H1 (cell line): Measurements from ENCODE around the gene MEGF9. TPM values are rescaled to one million over a fixed set of nuclear protein-coding genes. Genes with fewer than 3 reads are reported as not detected.

Experiments
- CTCF ChIA-PET: fragments of 300-600 bp; sonication (Branson Sonifier 250); formaldehyde crosslinking; loops from one replicate; lab custom pipeline; 2021; ENCODE audit not compliant: partially characterized antibody; lab: Charles Lee
- POLR2A ChIA-PET: fragments of 300-600 bp; sonication (Branson Sonifier 250); formaldehyde crosslinking; loops from one replicate; lab custom pipeline; 2021; ENCODE audit warnings: inconsistent platforms; ENCODE audit not compliant: partially characterized antibody; lab: Charles Lee
- DNase-seq, 2 experiments: peaks; one replicate each; pipeline versions ENCODE4 v3.0.0 to v3.0.0-alpha.2; 2010 to 2022; ENCODE audit warnings: low spot score in 2 of 2, low read depth in 1 of 2, mixed read lengths in 1 of 2
- FAIRE-seq: peaks from 2 replicates; lab custom pipeline; 2011; peaks lifted over from hg19 to GRCh38; lab: Jason Lieb, UNC
- H2AFZ ChIP-seq: 2 replicates; pipeline ENCODE4 v1.8.1; 2012; ENCODE audit warnings: low read length, inconsistent platforms
- H2AK5ac ChIP-seq: 2 replicates; pipeline ENCODE4 v1.6.1; 2013; ENCODE audit warnings: low read depth, low read length
- H2BK120ac ChIP-seq: replicated peaks from 2 replicates; pipeline ENCODE3; 2013; ENCODE audit warnings: low read depth, low read length, inconsistent platforms
- H2BK12ac ChIP-seq: 2 replicates; pipeline ENCODE4 v1.6.1; 2013; ENCODE audit warnings: low read depth, low read length
- H2BK15ac ChIP-seq: 2 replicates; pipeline ENCODE4 v1.6.1; 2013; ENCODE audit warnings: low read length
- H2BK20ac ChIP-seq: 2 replicates; pipeline ENCODE4 v1.6.1; 2013; ENCODE audit warnings: low read length
- H2BK5ac ChIP-seq: 2 replicates; pipeline ENCODE4 v1.6.1; 2013; ENCODE audit warnings: low read depth, low read length
- H3K14ac ChIP-seq: 2 replicates; pipeline ENCODE4 v1.6.1; 2013; ENCODE audit warnings: inconsistent platforms; ENCODE audit not compliant: insufficient read length
- H3K18ac ChIP-seq: 2 replicates; pipeline ENCODE4 v1.6.1; 2013; ENCODE audit warnings: low read length; ENCODE audit errors: extremely low read depth
- H3K23ac ChIP-seq: 2 replicates; pipeline ENCODE4 v1.6.1; 2013; ENCODE audit warnings: inconsistent platforms; ENCODE audit not compliant: insufficient read length
- H3K23me2 ChIP-seq: 2 replicates; pipeline ENCODE4 v1.6.1; 2013; ENCODE audit warnings: low read depth, low read length
- H3K27ac ChIP-seq: 2 replicates; pipeline ENCODE4 v1.6.1; 2011; ENCODE audit warnings: low read depth, low read length, inconsistent platforms
- H3K27me3 ChIP-seq, 4 experiments: replicated peaks in 1 of 4; 1 replicate in 1 of 4; 2 replicates in 3 of 4; pipeline versions ENCODE4 v1.6.1 to v1.8.1; 2011 to 2013; ENCODE audit warnings: low read length in 3 of 4, mild to moderate bottlenecking in 3 of 4, inconsistent platforms in 2 of 4, mixed read lengths in 2 of 4, moderate library complexity in 1 of 4; ENCODE audit not compliant: control insufficient read depth in 3 of 4, insufficient read depth in 3 of 4; ENCODE audit errors: extremely low read depth in 1 of 4
- H3K36me3 ChIP-seq, 4 experiments: 2 replicates each; pipeline versions ENCODE4 v1.6.1 to v1.8.1; 2011 to 2013; ENCODE audit warnings: mild to moderate bottlenecking in 4 of 4, low read length in 3 of 4, moderate library complexity in 2 of 4, control low read depth in 1 of 4, inconsistent platforms in 1 of 4; ENCODE audit not compliant: insufficient read depth in 4 of 4, control insufficient read depth in 2 of 4
- H3K4ac ChIP-seq: replicated peaks from 2 replicates; pipeline ENCODE3; 2013; ENCODE audit warnings: low read length, low read depth, mixed read lengths, inconsistent platforms; ENCODE audit not compliant: insufficient read length
- H3K4me1 ChIP-seq, 4 experiments: replicated peaks in 1 of 4; 1 replicate in 1 of 4; 2 replicates in 3 of 4; pipeline versions ENCODE4 v1.6.1 to v1.8.1; 2011 to 2013; ENCODE audit warnings: low read length in 3 of 4, inconsistent platforms in 2 of 4, mixed read lengths in 1 of 4; ENCODE audit not compliant: insufficient read depth in 4 of 4, control insufficient read depth in 3 of 4
- H3K4me2 ChIP-seq, 2 experiments: 2 replicates each; pipeline versions ENCODE4 v1.6.1 to v1.8.1; 2011 to 2013; ENCODE audit warnings: low read depth in 2 of 2, low read length in 2 of 2, control low read depth in 1 of 2, inconsistent platforms in 1 of 2, mild to moderate bottlenecking in 1 of 2; ENCODE audit not compliant: insufficient read depth in 1 of 2
- H3K4me3 ChIP-seq, 4 experiments: fragments of 200-600, 300-600 bp in 1 of 4; sonication (generic), shearing (Covaris generic), sonication (Bioruptor Twin) in 1 of 4; 2 replicates each; pipeline versions ENCODE4 v1.5.1 to v1.8.1; 2011 to 2016; ENCODE audit warnings: low read length in 4 of 4, low read depth in 3 of 4, control low read depth in 2 of 4, inconsistent platforms in 2 of 4, mild to moderate bottlenecking in 2 of 4, mixed read lengths in 1 of 4, moderate library complexity in 1 of 4; ENCODE audit not compliant: insufficient read depth in 2 of 4; ENCODE audit errors: extremely low read depth in 1 of 4
- H3K56ac ChIP-seq: replicated peaks from 2 replicates; pipeline ENCODE3; 2013; ENCODE audit warnings: low read depth, mild to moderate bottlenecking, mixed read lengths, low read length, inconsistent platforms; ENCODE audit not compliant: insufficient read length
- H3K79me1 ChIP-seq: 2 replicates; pipeline ENCODE4 v1.6.1; 2013; ENCODE audit warnings: low read depth, low read length, control low read depth
- H3K79me2 ChIP-seq, 2 experiments: 2 replicates each; pipeline versions ENCODE4 v1.6.1 to v1.8.1; 2012 to 2013; ENCODE audit warnings: low read length in 2 of 2, mild to moderate bottlenecking in 2 of 2, inconsistent platforms in 1 of 2; ENCODE audit not compliant: insufficient read depth in 2 of 2, control insufficient read depth in 1 of 2
- H3K9ac ChIP-seq, 4 experiments: replicated peaks in 1 of 4; 1 replicate in 1 of 4; 2 replicates in 3 of 4; pipeline versions ENCODE4 v1.6.1 to v1.8.1; 2011 to 2013; ENCODE audit warnings: low read depth in 3 of 4, low read length in 3 of 4, control low read depth in 2 of 4, mild to moderate bottlenecking in 2 of 4, moderate library complexity in 2 of 4, inconsistent platforms in 1 of 4; ENCODE audit errors: extremely low read depth in 1 of 4
- H3K9me3 ChIP-seq, 2 experiments: 2 replicates each; pipeline versions ENCODE4 v1.6.1 to v1.8.1; 2012 to 2013; ENCODE audit warnings: mild to moderate bottlenecking in 2 of 2, moderate library complexity in 2 of 2, control low read depth in 1 of 2, inconsistent platforms in 1 of 2, low read depth in 1 of 2, low read length in 1 of 2, mixed read lengths in 1 of 2; ENCODE audit not compliant: insufficient read depth in 2 of 2
- H4K20me1 ChIP-seq, 2 experiments: replicated peaks in 1 of 2; 2 replicates each; pipeline versions ENCODE3 to v1.8.1; 2011 to 2013; ENCODE audit warnings: inconsistent platforms in 2 of 2, low read length in 2 of 2, mild to moderate bottlenecking in 1 of 2; ENCODE audit not compliant: insufficient read depth in 2 of 2, control insufficient read depth in 1 of 2
- H4K5ac ChIP-seq: 2 replicates; pipeline ENCODE4 v1.6.1; 2013; ENCODE audit warnings: low read length, low read depth, mixed read lengths, inconsistent platforms; ENCODE audit not compliant: insufficient read length
- H4K8ac ChIP-seq: 2 replicates; pipeline ENCODE4 v1.8.0; 2013; ENCODE audit warnings: mild to moderate bottlenecking, moderate library complexity, low read length, inconsistent platforms; ENCODE audit not compliant: insufficient read depth; ENCODE audit errors: extremely low read depth
- H4K91ac ChIP-seq: replicated peaks from 2 replicates; pipeline ENCODE3; 2013; ENCODE audit warnings: low read length, mixed read lengths, inconsistent platforms; ENCODE audit not compliant: insufficient read length
- ASH2L ChIP-seq: fragments of 200-600, 300-600 bp; sonication (generic); IDR thresholded peaks from one replicate; pipeline ENCODE4 v1.7.1; 2017; ENCODE audit warnings: low read length
- BCL11A ChIP-seq, 2 experiments: IDR thresholded peaks; one replicate each; pipeline ENCODE4 v1.6.1; 2011; ENCODE audit warnings: low read depth in 2 of 2, low read length in 2 of 2, mild to moderate bottlenecking in 2 of 2
- E2F6 ChIP-seq: IDR thresholded peaks from 2 replicates; pipeline ENCODE4 v1.6.1; 2012; ENCODE audit warnings: inconsistent platforms
- FOSL1 ChIP-seq: IDR thresholded peaks from 2 replicates; pipeline ENCODE4 v1.6.1; 2011; ENCODE audit warnings: mild to moderate bottlenecking, low read depth, low read length, moderate library complexity; ENCODE audit not compliant: insufficient read depth
- MAX ChIP-seq: IDR thresholded peaks from 2 replicates; pipeline ENCODE4 v1.6.1; 2012; ENCODE audit warnings: inconsistent platforms
- POLR2AphosphoS5 ChIP-seq: IDR thresholded peaks from 2 replicates; pipeline ENCODE4 v1.6.1; 2011; ENCODE audit warnings: low read depth, low read length
- POU5F1 ChIP-seq: IDR thresholded peaks from 2 replicates; pipeline ENCODE4 v1.6.1; 2011; ENCODE audit warnings: low read depth, mild to moderate bottlenecking, low read length, moderate library complexity
- RAD21 ChIP-seq, 2 experiments: IDR thresholded peaks in 1 of 2; conservative IDR thresholded peaks in 1 of 2; 2 replicates each; pipeline ENCODE4 v1.6.1; 2011; ENCODE audit warnings: low read depth in 2 of 2, low read length in 2 of 2, improper control_type of control experiment in 1 of 2, inconsistent platforms in 1 of 2, mild to moderate bottlenecking in 1 of 2, moderate library complexity in 1 of 2
- RXRA ChIP-seq: IDR thresholded peaks from 2 replicates; pipeline ENCODE4 v1.6.1; 2011; ENCODE audit warnings: low read depth, mild to moderate bottlenecking, low read length, moderate library complexity; ENCODE audit not compliant: insufficient read depth
- SIX5 ChIP-seq: IDR thresholded peaks from 2 replicates; pipeline ENCODE4 v1.6.1; 2011; ENCODE audit warnings: mild to moderate bottlenecking, low read depth, low read length
- SP1 ChIP-seq: IDR thresholded peaks from 2 replicates; pipeline ENCODE4 v1.6.1; 2011; ENCODE audit warnings: low read depth, low read length
- ZNF274 ChIP-seq: IDR thresholded peaks from 2 replicates; pipeline ENCODE4 v1.7.0; 2012; ENCODE audit warnings: low read length, borderline replicate concordance; ENCODE audit errors: extremely low read depth
- polyA plus RNA-seq, 7 experiments: library from polyadenylated mRNA; depleted of rRNA in 3 of 7; stranded (reverse) in 5 of 7; unstranded in 2 of 7; fragments of >200 nt in 5 of 7; fragments of 200-250 nt in 2 of 7; gene quantifications; 1 replicate in 5 of 7; 2 replicates in 1 of 7; 4 replicates in 1 of 7; pipeline versions ENCODE4 v1.2.1 to v1.2.3, GENCODE V29; 2011 to 2013; ENCODE audit warnings: missing spikeins in 2 of 7, mixed read lengths in 2 of 7
- total RNA-seq: library from RNA; stranded (reverse); fragmentation: NEBNext Ultra II Directional; extraction: Animal tissue kit (Norgen Biotek cat#: 25700); gene quantifications from 2 replicates; pipeline ENCODE4 v1.2.1, GENCODE V29; 2021

MEGF9 gene
- total and polyA plus RNA-seq, 2 of the 8 experiments (the other 6 are each of a cell fraction or from before 2014, with no cell fraction given) = 0.45 to 1.8 TPM

- Histone ChIP-seq H4K8ac (no peak overlapping the region), H3K4ac (no peak overlapping the region), H3K4me1 (peaks cover 0 to under 1% (median 0%) of the 10 kb centered on the region in 4 experiments; a peak in 1 of 7 replicates), H4K91ac (no peak overlapping the region), H3K4me3 (no peak overlapping the region), H3K23me2 (no peaks in the 10 kb centered on the region), H2BK15ac (no peak overlapping the region), H4K20me1 (no peaks in the 10 kb centered on the region), H2BK12ac (no peak overlapping the region), H3K9ac (no peak overlapping the region), H2BK20ac (no peak overlapping the region), H3K9me3 (0 out of 4 replicates have a peak, but pooled peaks cover 0 to 4% of the 10 kb centered on the region in 2 experiments), H3K23ac (no peak overlapping the region), H3K14ac (no peak overlapping the region), H2AFZ (no peak overlapping the region), H2BK120ac (no peak overlapping the region), H2AK5ac (no peak overlapping the region), H3K18ac (no peak overlapping the region), H3K27me3 (no peaks in the 10 kb centered on the region), H3K79me1 (no peaks in the 10 kb centered on the region), H3K36me3 (no peaks in the 10 kb centered on the region), H3K4me2 (no peak overlapping the region), H3K27ac (no peak overlapping the region), H4K5ac (no peak overlapping the region), H3K56ac (no peak overlapping the region), H3K79me2 (no peaks in the 10 kb centered on the region), H2BK5ac (no peak overlapping the region)
- DNase-seq (no peak), FAIRE-seq (no peak)
- ChIA-PET CTCF (interaction anchor here (1.2 kb wide), 1 partner anchor 20 kb away, joined by 6 read pairs; no protein-coding TSS in a partner anchor), POLR2A (no interaction called here)
- TF ChIP-seq ZNF274 (no peak), POU5F1 (no peak), E2F6 (no peak), RXRA (no peak), ASH2L (no peak), MAX (no peak), BCL11A (IDR thresholded peaks at IDR 0.05; ENCODE audit: low read depth in 2 of 2, low read length in 2 of 2) (no peak), POLR2AphosphoS5 (no peak), SIX5 (no peak), RAD21 (IDR thresholded peaks at IDR 0.05 in 1 of 2, conservative IDR thresholded peaks at IDR 0.05 in 1 of 2; ENCODE audit: low read depth in 2 of 2, low read length in 2 of 2) (no peak), FOSL1 (no peak), SP1 (no peak)
Measured at GRCh38 chr9:120630333-120630732, 83.9 kb downstream of the MEGF9 start.
